GM12892 (cell line): ENCODE measurements around the gene NLRC3.

Experiments
- POLR2A ChIP-seq: IDR thresholded peaks from 2 replicates; pipeline ENCODE4 v1.6.1; 2011; ENCODE audit warnings: low read depth, low read length, control low read depth
- POLR2AphosphoS5 ChIP-seq: IDR thresholded peaks from 2 replicates; pipeline ENCODE4 v1.6.1; 2011; ENCODE audit warnings: low read depth, low read length, control low read depth

GRCh38 chr16:3511286-3512180, 65.7 kb downstream of the NLRC3 start:
- TF ChIP-seq POLR2A (no peak), POLR2AphosphoS5 (no peak)
